MM.1S (cell line): ENCODE measurements around the gene SUSD4.

Experiments
- DNase-seq: peaks from one replicate; pipeline ENCODE4 v3.0.0-alpha.2; 2015
- H2AFZ ChIP-seq: fragments of 300-600 bp; sonication (generic); 2 replicates; pipeline ENCODE4 v1.6.0; 2016; ENCODE audit warnings: antibody characterized with exemption, low read length
- H3F3A ChIP-seq: fragments of 300-600 bp; sonication (generic); 2 replicates; pipeline ENCODE4 v1.6.1; 2016; ENCODE audit warnings: mild to moderate bottlenecking, antibody characterized with exemption, low read length, moderate library complexity, mixed read lengths; ENCODE audit not compliant: insufficient read depth
- H3K27ac ChIP-seq: fragments of 300-600 bp; sonication (generic); 2 replicates; pipeline ENCODE4 v1.5.1; 2016; ENCODE audit warnings: mild to moderate bottlenecking, low read length
- H3K27me3 ChIP-seq: fragments of 300-600 bp; sonication (generic); replicated peaks from 2 replicates; pipeline ENCODE4 v1.6.0; 2016; ENCODE audit warnings: low read length; ENCODE audit not compliant: insufficient read depth
- H3K36me3 ChIP-seq: fragments of 300-600 bp; sonication (generic); replicated peaks from 2 replicates; pipeline ENCODE4 v1.6.1; 2016; ENCODE audit warnings: mild to moderate bottlenecking, low read length, mixed read lengths; ENCODE audit not compliant: insufficient read depth
- H3K4me1 ChIP-seq: fragments of 300-600 bp; sonication (generic); 2 replicates; pipeline ENCODE4 v1.6.1; 2016; ENCODE audit warnings: low read length, mixed read lengths
- H3K4me2 ChIP-seq: fragments of 300-600 bp; sonication (generic); 2 replicates; pipeline ENCODE4 v1.6.0; 2016; ENCODE audit warnings: low read depth, low read length
- H3K4me3 ChIP-seq: fragments of 300-600 bp; sonication (generic); 2 replicates; pipeline ENCODE4 v1.5.1; 2016; ENCODE audit warnings: low read length, mixed read lengths
- H3K79me2 ChIP-seq: fragments of 300-600 bp; sonication (generic); 2 replicates; pipeline ENCODE4 v1.6.1; 2016; ENCODE audit warnings: mixed run types, low read length, mixed read lengths
- H3K9ac ChIP-seq: fragments of 300-600 bp; sonication (generic); 2 replicates; pipeline ENCODE4 v1.6.1; 2016; ENCODE audit warnings: low read length, mixed read lengths
- H3K9me2 ChIP-seq: fragments of 300-600 bp; sonication (generic); replicated peaks from 2 replicates; pipeline ENCODE4 v1.6.1; 2016; ENCODE audit warnings: mild to moderate bottlenecking, low read length, mixed read lengths; ENCODE audit not compliant: insufficient read depth
- H3K9me3 ChIP-seq: fragments of 300-600 bp; sonication (generic); replicated peaks from 2 replicates; pipeline ENCODE4 v1.6.1; 2016; ENCODE audit warnings: mild to moderate bottlenecking, low read length, mixed read lengths; ENCODE audit not compliant: insufficient read depth
- H4K20me1 ChIP-seq: fragments of 300-600 bp; sonication (generic); 2 replicates; pipeline ENCODE4 v1.6.1; 2016; ENCODE audit warnings: mild to moderate bottlenecking, low read length, moderate library complexity, mixed read lengths; ENCODE audit not compliant: insufficient read depth
- CTCF ChIP-seq: fragments of 300-600 bp; sonication (generic); IDR thresholded peaks from 2 replicates; pipeline ENCODE4 v1.5.1; 2016; ENCODE audit warnings: antibody characterized with exemption, low read length, mixed read lengths
- EZH2 ChIP-seq: fragments of 300-600 bp; sonication (generic); optimal IDR thresholded peaks from 2 replicates; pipeline ENCODE3; 2017; ENCODE audit warnings: low read depth, mild to moderate bottlenecking, antibody characterized with exemption, low read length, mixed read lengths
- EZH2phosphoT487 ChIP-seq: fragments of 300-600 bp; sonication (generic); IDR thresholded peaks from 2 replicates; pipeline ENCODE4 v1.6.1; 2018; ENCODE audit warnings: antibody characterized with exemption, low read length

The SUSD4 gene

GRCh38 chr1:223216531-223217205, 147.3 kb downstream of the SUSD4 start:
- DNase-seq = no peak
- Histone ChIP-seq H3K4me2 (no peak overlapping the region), H4K20me1 (no peaks in the 10 kb centered on the region), H3K27ac (no peak overlapping the region), H3K4me3 (no peak overlapping the region), H3K79me2 (no peaks in the 10 kb centered on the region), H2AFZ (no peak overlapping the region), H3K36me3 (no peaks in the 10 kb centered on the region), H3K27me3 (no peaks in the 10 kb centered on the region), H3K4me1 (no peaks in the 10 kb centered on the region), H3K9me3 (no peaks in the 10 kb centered on the region), H3F3A (no peaks in the 10 kb centered on the region), H3K9me2 (no peaks in the 10 kb centered on the region), H3K9ac (no peak overlapping the region)
- TF ChIP-seq EZH2phosphoT487 (no peak), EZH2 (no peak), CTCF (no peak)

GRCh38 chr1:223216074-223216473, 147.9 kb downstream of the SUSD4 start:
- Histone ChIP-seq H3K4me2 (no peak overlapping the region), H3K27me3 (no peaks in the 10 kb centered on the region), H3K4me3 (no peak overlapping the region), H3K27ac (no peak overlapping the region), H3K79me2 (no peaks in the 10 kb centered on the region), H3K4me1 (no peaks in the 10 kb centered on the region), H3K9me3 (no peaks in the 10 kb centered on the region), H4K20me1 (no peaks in the 10 kb centered on the region), H3K36me3 (no peaks in the 10 kb centered on the region), H2AFZ (no peak overlapping the region), H3K9me2 (no peaks in the 10 kb centered on the region), H3F3A (no peaks in the 10 kb centered on the region), H3K9ac (no peak overlapping the region)
- TF ChIP-seq CTCF (no peak), EZH2phosphoT487 (no peak), EZH2 (no peak)
- DNase-seq = no peak

DNA sequence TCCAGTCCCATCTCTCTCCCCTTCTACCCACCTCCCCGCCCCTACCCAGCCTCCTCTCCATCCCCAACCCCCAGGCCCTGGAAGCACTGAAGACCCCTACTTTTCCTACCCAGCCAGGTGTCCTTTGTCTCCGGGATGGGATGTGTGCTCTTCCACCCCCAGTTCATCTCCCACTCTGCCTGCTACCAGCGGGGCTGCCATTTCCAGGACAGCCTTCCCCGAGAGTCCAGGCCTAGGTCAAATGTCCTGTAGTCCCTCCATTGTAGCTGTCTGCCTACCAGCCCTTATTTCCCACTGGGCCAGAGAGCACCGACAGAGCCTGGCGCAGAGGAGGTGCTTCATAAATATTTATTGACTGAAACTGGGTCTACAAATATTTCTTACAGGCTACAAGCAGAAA, 148.9 kb downstream of the SUSD4 start:
- Histone ChIP-seq H3K4me3 (no peak overlapping the region), H3K4me1 (no peaks in the 10 kb centered on the region)

More for the DNA sequence above, 148.9 kb downstream of the SUSD4 start:
- no peak overlapping the region for H3K9ac ChIP-seq
- H3K4me2 ChIP-seq = no peak overlapping the region
- no peaks in the 10 kb centered on the region for H3K9me3 ChIP-seq
- H3K36me3 ChIP-seq = no peaks in the 10 kb centered on the region
- no peaks in the 10 kb centered on the region for H3K79me2 ChIP-seq
- H4K20me1 ChIP-seq = no peaks in the 10 kb centered on the region
- no peak for TF ChIP-seq EZH2phosphoT487
- TF ChIP-seq EZH2 = no peak
- TF ChIP-seq CTCF = no peak
- H3K27me3 ChIP-seq = no peaks in the 10 kb centered on the region
- H3K27ac ChIP-seq = no peak overlapping the region
- DNase-seq = no peak
- no peak overlapping the region for H2AFZ ChIP-seq
- H3F3A ChIP-seq = no peaks in the 10 kb centered on the region
- no peaks in the 10 kb centered on the region for H3K9me2 ChIP-seq
